Panc1 (cell line): ENCODE measurements around the gene CDK5RAP2. TPM values are rescaled to one million over a fixed set of nuclear protein-coding genes. Genes with fewer than 3 reads are reported as not detected.

Experiments used
- ATAC-seq: fragments of 200-7000 bp; cut with Tn5 transposase; 2 replicates; pipeline ENCODE4 v1.9.1; 2020; ENCODE audit warnings: mild to moderate bottlenecking, moderate library complexity
- BruUV-seq: library from RNA; stranded (reverse); fragments of 400-500 nt; replicated peaks from 2 replicates; lab custom pipeline; 2021; lab: Mats Ljungman, UMichigan
- CTCF ChIA-PET: fragments of 300-600 bp; sonication (Branson Sonifier 250); formaldehyde crosslinking; loops from one replicate; lab custom pipeline; 2022; ENCODE audit warnings: antibody characterized with exemption; lab: Charles Lee
- POLR2A ChIA-PET: fragments of 300-600 bp; sonication (Branson Sonifier 250); formaldehyde crosslinking; loops from one replicate; lab custom pipeline; 2022; ENCODE audit warnings: antibody characterized with exemption; lab: Charles Lee
- DNase-seq: peaks from one replicate; pipeline ENCODE4 v3.0.0-alpha.2; 2010; ENCODE audit warnings: low read depth, low spot score
- H3K27ac ChIP-seq: 2 replicates; pipeline ENCODE4 v1.5.1; 2011; ENCODE audit warnings: mild to moderate bottlenecking, low read length, inconsistent platforms
- H3K27me3 ChIP-seq: fragments of 200-500 bp; sonication (Bioruptor generic); 2 replicates; pipeline ENCODE4 v1.6.0; 2014; ENCODE audit warnings: low read length, inconsistent platforms; ENCODE audit not compliant: control insufficient read depth, insufficient read depth
- H3K36me3 ChIP-seq: fragments of 200-500 bp; sonication (Bioruptor generic); 2 replicates; pipeline ENCODE4 v1.5.1; 2014; ENCODE audit warnings: inconsistent platforms, mild to moderate bottlenecking, low read length, moderate library complexity; ENCODE audit not compliant: control insufficient read depth, insufficient read depth
- H3K4me1 ChIP-seq: 2 replicates; pipeline ENCODE4 v1.5.1; 2011; ENCODE audit warnings: inconsistent platforms, mild to moderate bottlenecking, low read length, moderate library complexity; ENCODE audit not compliant: control insufficient read depth, insufficient read depth
- H3K4me3 ChIP-seq, 2 experiments: 2 replicates each; pipeline ENCODE4 v1.5.1; 2011 to 2012; ENCODE audit warnings: low read depth in 2 of 2, low read length in 2 of 2, mild to moderate bottlenecking in 2 of 2, inconsistent platforms in 1 of 2, moderate library complexity in 1 of 2
- H3K9me3 ChIP-seq: fragments of 200-500 bp; sonication (Bioruptor generic); 2 replicates; pipeline ENCODE4 v1.5.1; 2014; ENCODE audit warnings: low read depth, mild to moderate bottlenecking, inconsistent platforms, low read length, moderate library complexity; ENCODE audit not compliant: control insufficient read depth, insufficient read depth
- POLR2AphosphoS5 ChIP-seq: IDR thresholded peaks from 2 replicates; pipeline ENCODE4 v1.6.1; 2012; ENCODE audit warnings: mild to moderate bottlenecking, low read depth, low read length, moderate library complexity
- SIN3A ChIP-seq: IDR thresholded peaks from 2 replicates; pipeline ENCODE4 v1.6.1; 2012; ENCODE audit warnings: low read depth, mild to moderate bottlenecking, low read length, moderate library complexity, borderline replicate concordance; ENCODE audit not compliant: insufficient read depth
- TCF7L2 ChIP-seq: IDR thresholded peaks from 2 replicates; pipeline ENCODE4 v1.6.1; 2011; ENCODE audit warnings: mild to moderate bottlenecking, low read depth, low read length, inconsistent platforms
- in situ Hi-C: cut with HindIII; loops from 2 replicates; pipeline ENCODE4 v1.10.0; 2016; ENCODE audit warnings: low sequenced_read_pairs, low pct_unique_long_range_greater_than_20kb
- intact Hi-C: fragments of 100-400 bp; cut with micrococcal nuclease; formaldehyde crosslinking; loops from one replicate; pipeline ENCODE4 v1.10.0; 2022; ENCODE audit not compliant: unreplicated experiment
- total RNA-seq: library from RNA; stranded (reverse); gene quantifications from one replicate; pipeline ENCODE4 v1.2.1, GENCODE V29; 2021; ENCODE audit not compliant: unreplicated experiment
- TF ChIP-seq, protein P1 (sequence below): fragments of 450-650 bp; IDR thresholded peaks from 2 replicates; pipeline ENCODE4 v1.5.1; 2017; ENCODE audit warnings: mild to moderate bottlenecking
- TF ChIP-seq, protein P2 (sequence below), 2 experiments: IDR thresholded peaks; 2 replicates each; pipeline ENCODE4 v1.6.1; 2011 to 2012; ENCODE audit warnings: low read depth in 2 of 2, control low read depth in 1 of 2, low read length in 1 of 2, mild to moderate bottlenecking in 1 of 2, moderate library complexity in 1 of 2; ENCODE audit not compliant: insufficient read depth in 1 of 2

Gene CDK5RAP2
- total RNA-seq, 1 experiment from 2014 or later: 47.7 TPM

DNA sequence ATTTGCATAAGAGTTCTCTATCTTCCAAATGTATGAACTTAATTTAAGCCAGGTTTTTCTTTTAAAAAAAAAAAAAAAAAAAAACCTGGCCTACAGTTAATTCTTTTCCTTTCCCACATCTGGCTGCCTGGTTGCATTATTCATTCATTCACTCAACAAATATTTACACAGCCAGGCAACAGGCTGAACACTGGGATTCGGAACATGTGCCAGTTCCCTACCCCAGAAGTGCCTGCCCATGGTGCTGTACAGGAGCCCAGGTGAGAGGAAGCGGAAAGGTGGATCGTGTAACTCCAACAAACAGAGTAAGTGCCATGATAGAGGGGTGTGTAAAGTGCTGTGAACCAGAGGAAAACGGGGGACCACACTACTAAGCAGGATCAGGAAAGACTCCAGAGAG lies 93.6 kb downstream of the CDK5RAP2 start:
- intact Hi-C loops: no loop called here
- no peak overlapping the region for H3K4me3 ChIP-seq
- no peak for DNase-seq
- H3K9me3 ChIP-seq: no peaks in the 10 kb centered on the region
- no peaks in the 10 kb centered on the region for H3K4me1 ChIP-seq
- H3K27me3 ChIP-seq: no peaks in the 10 kb centered on the region
- in situ Hi-C loops: no loop called here
- no peak overlapping the region for H3K27ac ChIP-seq
- peaks cover 7% of the 10 kb centered on the region; the same call in 1 of the 2 replicates for H3K36me3 ChIP-seq
- TF ChIP-seq TCF7L2: no peak
- TF ChIP-seq, protein P1, sequence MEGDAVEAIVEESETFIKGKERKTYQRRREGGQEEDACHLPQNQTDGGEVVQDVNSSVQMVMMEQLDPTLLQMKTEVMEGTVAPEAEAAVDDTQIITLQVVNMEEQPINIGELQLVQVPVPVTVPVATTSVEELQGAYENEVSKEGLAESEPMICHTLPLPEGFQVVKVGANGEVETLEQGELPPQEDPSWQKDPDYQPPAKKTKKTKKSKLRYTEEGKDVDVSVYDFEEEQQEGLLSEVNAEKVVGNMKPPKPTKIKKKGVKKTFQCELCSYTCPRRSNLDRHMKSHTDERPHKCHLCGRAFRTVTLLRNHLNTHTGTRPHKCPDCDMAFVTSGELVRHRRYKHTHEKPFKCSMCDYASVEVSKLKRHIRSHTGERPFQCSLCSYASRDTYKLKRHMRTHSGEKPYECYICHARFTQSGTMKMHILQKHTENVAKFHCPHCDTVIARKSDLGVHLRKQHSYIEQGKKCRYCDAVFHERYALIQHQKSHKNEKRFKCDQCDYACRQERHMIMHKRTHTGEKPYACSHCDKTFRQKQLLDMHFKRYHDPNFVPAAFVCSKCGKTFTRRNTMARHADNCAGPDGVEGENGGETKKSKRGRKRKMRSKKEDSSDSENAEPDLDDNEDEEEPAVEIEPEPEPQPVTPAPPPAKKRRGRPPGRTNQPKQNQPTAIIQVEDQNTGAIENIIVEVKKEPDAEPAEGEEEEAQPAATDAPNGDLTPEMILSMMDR: no peak
- no peak for ATAC-seq
- no TSS peak for BruUV-seq
- ChIA-PET POLR2A (no interaction called here), CTCF (no interaction called here)

- in situ Hi-C loops (no loop called here), intact Hi-C loops (no loop called here)
- ChIA-PET POLR2A (no interaction called here), CTCF (no interaction called here)
- no peak overlapping the region for H3K4me3 ChIP-seq
- no peaks in the 10 kb centered on the region for H3K27me3 ChIP-seq
- no peaks in the 10 kb centered on the region for H3K9me3 ChIP-seq
- BruUV-seq: no TSS peak
- H3K4me1 ChIP-seq: no peaks in the 10 kb centered on the region
- H3K27ac ChIP-seq: no peak overlapping the region
- TF ChIP-seq, protein P2, sequence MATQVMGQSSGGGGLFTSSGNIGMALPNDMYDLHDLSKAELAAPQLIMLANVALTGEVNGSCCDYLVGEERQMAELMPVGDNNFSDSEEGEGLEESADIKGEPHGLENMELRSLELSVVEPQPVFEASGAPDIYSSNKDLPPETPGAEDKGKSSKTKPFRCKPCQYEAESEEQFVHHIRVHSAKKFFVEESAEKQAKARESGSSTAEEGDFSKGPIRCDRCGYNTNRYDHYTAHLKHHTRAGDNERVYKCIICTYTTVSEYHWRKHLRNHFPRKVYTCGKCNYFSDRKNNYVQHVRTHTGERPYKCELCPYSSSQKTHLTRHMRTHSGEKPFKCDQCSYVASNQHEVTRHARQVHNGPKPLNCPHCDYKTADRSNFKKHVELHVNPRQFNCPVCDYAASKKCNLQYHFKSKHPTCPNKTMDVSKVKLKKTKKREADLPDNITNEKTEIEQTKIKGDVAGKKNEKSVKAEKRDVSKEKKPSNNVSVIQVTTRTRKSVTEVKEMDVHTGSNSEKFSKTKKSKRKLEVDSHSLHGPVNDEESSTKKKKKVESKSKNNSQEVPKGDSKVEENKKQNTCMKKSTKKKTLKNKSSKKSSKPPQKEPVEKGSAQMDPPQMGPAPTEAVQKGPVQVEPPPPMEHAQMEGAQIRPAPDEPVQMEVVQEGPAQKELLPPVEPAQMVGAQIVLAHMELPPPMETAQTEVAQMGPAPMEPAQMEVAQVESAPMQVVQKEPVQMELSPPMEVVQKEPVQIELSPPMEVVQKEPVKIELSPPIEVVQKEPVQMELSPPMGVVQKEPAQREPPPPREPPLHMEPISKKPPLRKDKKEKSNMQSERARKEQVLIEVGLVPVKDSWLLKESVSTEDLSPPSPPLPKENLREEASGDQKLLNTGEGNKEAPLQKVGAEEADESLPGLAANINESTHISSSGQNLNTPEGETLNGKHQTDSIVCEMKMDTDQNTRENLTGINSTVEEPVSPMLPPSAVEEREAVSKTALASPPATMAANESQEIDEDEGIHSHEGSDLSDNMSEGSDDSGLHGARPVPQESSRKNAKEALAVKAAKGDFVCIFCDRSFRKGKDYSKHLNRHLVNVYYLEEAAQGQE (IDR thresholded peaks at IDR 0.05; ENCODE audit: insufficient read depth in 1 of 2, low read depth in 2 of 2, low read length in 1 of 2): no peak
- TF ChIP-seq, protein P1: no peak
- no peak for TF ChIP-seq POLR2AphosphoS5
- no peak for TF ChIP-seq TCF7L2
- TF ChIP-seq SIN3A: no peak
- ATAC-seq (no peak), DNase-seq (no peak)
- peaks cover 2% of the 10 kb centered on the region; the same call in 1 of the 2 replicates for H3K36me3 ChIP-seq
Measured at GRCh38 chr9:120485788-120486187, 94.2 kb downstream of the CDK5RAP2 start.
